Activated CD4-positive, alpha-beta T cell treated with anti-CD3 and anti-CD28 coated beads, Interleukin-10, Interleukin-2, amounts not matched to agents 100 ng/mL and 50 ng/mL, durations not matched to agents 16 hours and 8 hours (primary cell): ENCODE measurements around the gene DLG2.
"Not testable (repeated sequence)": the region's sequence is repeated elsewhere in the genome, so short reads cannot be mapped to it uniquely, and the experiment has no call there.

Experiments
- DNase-seq: peaks from one replicate; pipeline ENCODE4 v3.0.0-alpha.2; 2020

The DLG2 gene

DNA sequence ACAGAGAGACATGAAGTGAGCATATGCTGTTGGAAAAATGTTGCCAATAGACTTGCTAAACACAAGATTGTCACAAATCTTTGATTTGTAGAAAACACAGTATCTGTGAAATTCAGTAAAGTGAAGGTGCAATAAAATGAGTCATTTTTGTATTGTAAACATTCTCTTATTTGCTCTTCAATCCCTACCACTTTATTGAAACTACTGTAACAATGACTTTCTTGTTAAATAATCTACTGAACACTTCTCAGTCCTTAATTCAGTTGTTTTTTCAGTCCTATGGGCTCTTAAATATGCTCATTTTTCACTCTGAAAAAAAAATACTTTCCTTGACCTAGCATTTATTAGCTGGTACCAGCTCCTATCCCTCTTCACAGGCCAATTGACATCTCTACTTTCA is 531.9 kb downstream of the DLG2 start:
- no peak for DNase-seq

DNA sequence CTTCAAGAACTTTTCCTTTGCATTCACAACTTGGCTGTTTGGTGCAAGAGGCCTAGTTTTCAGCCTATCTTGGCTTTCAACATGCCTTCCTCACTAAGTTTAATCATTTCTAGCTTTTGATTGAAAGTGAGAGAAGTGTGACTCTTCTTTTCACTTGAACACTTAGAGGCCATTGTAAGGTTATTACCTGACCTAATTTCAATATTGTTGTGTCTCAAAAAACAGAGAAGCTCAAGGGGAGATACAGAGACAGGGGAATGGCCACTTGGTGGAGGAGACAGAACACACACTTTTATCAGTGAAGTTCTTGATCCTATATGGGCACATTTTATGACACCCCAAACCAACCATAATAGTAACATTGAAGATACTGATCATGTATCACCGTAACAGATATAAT is 532.3 kb downstream of the DLG2 start:
- no peak for DNase-seq

- no peak for DNase-seq
Measured at GRCh38 chr11:85089654-85090053, 537.5 kb downstream of the DLG2 start.

GRCh38 chr11:85088286-85088685 is 538.9 kb downstream of the DLG2 start:
- DNase-seq, result no peak

DNA sequence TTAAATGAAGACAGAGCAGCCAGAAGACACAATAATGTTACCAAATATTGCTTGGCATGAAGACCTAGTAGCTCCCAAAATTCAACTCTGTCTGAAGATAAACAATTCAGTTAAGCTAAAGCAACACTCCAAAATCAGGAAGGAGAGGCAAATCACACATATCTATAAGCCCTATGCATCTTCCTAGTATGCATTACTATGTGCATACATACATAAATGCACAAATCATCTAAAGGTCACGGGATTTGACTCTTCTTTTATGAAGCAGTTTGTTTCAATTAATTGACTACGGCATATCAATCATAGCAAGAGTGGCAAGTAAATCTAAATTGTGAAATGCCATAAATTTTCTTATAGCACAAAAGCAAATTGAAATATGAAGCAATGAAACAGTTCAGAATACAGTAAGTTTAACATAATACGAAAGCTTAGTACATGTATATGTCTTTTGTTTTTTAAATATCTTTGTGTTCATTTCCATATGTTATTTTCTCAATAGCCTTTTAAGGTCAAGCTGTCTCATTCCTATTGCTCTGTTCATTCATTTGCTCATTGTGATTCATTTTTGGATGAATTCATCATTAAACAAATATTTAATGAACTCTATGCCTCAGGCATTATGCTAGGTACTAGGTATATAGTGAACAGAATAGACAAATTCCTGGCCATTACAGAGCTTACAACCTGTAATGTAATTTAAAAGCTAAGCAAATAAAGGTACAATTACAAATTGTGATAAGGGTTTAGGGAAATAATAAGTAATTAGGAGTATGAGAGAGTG is 540.5 kb downstream of the DLG2 start:
- no peak for DNase-seq

GRCh38 chr11:85076535-85077330 is 550.4 kb downstream of the DLG2 start:
- no peak for DNase-seq

DNA sequence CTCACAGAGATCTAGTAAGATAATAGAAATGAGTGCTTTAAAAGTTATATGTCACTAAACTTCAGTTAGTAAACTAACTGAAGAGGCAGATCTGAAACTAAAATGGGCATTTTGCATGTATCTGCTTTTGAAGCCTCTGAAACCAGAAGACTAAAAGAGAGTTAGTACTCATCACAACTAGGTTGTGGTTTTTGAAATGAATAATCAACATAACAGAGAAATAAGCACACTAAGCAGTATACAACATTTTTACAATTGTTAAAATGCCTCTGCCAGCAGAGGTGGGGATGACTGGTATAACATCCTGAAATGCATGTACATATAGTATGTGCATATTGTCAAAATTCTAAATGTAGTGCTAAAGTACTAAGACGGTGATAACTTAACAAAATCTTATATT is 564.5 kb downstream of the DLG2 start:
- peak; percentile 40 for DNase-seq

DNA sequence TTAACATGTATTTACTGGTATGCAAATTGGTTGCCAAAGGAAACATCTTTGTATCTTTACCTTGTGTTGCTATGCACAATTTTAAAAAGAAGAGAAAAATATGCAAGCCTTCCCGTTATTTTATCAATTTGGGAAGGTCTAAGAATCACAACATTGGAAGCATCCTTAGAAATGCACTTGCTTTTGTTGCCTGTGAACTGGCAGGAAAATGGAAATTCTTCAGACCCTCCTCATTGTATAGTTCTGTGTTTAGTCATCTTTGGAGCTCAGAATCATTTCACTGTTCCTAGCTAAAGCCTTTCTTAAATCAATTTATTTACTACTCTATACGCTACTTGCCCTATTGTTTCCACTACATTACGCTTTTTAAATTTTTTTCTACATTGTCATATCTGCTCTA is 574.5 kb downstream of the DLG2 start:
- DNase-seq, result no peak

DNA sequence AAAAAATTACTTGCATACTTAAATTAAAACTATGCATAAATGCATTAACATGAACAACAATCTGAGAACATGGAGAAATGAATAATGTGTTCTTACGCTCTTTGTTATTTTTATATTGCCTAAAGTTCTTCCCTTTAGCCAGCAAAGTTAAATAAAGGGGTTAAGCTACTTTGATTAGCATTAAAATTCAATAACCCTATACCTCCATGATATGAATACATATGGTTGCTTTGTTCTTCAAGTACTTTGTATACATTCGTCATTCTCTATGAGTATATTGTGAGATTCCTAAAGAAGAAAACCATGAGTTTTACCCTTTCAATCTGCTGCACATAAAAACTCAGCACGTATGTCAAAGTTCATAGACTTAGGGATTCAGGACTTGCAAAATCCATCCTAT is 578.3 kb downstream of the DLG2 start:
- DNase-seq, result no peak

GRCh38 chr11:85045716-85046115 is 581.4 kb downstream of the DLG2 start:
- no peak for DNase-seq

DNA sequence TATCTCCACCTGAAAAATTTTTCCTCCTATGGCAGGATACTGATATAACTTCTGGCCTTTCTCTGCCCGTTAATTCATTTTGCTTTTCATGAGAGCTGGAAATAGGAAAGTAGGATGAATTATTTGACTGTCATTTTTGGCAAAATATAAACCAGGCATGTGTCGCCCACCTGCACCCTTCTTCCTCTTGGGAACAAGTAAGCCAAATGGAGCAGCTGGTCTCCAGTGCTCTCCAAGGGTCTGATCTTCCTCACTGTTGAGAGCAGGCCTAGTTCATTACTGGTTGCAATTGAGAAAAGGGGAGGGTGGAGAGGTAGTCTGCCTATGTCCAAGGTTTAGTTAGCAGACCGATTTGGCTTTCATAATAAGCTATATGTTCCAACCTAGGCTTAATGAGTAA is 582.2 kb downstream of the DLG2 start:
- no peak for DNase-seq

GRCh38 chr11:85042361-85042760 is 584.8 kb downstream of the DLG2 start:
- DNase-seq, result no peak

GRCh38 chr11:85040166-85040565 is 587.0 kb downstream of the DLG2 start:
- no peak for DNase-seq

DNA sequence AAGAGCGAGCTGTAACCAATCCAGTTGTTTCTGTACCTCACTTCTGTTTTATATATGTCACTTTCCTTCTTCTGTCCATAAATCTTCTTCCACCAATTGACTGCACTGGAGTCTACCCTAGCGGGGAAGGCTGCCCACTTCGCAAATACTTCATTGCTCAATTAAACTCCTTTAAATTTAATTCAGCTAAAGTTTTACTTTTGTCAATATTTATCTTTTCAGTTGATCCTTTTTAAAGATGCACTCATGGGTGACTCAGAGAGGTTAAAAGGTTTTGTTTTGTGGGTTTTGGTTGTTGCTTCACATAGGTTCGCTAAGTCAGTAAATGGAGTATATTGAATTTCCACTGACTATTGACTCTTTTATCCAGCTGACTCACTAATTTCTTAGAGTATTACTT is 597.2 kb downstream of the DLG2 start:
- no peak for DNase-seq

DNA sequence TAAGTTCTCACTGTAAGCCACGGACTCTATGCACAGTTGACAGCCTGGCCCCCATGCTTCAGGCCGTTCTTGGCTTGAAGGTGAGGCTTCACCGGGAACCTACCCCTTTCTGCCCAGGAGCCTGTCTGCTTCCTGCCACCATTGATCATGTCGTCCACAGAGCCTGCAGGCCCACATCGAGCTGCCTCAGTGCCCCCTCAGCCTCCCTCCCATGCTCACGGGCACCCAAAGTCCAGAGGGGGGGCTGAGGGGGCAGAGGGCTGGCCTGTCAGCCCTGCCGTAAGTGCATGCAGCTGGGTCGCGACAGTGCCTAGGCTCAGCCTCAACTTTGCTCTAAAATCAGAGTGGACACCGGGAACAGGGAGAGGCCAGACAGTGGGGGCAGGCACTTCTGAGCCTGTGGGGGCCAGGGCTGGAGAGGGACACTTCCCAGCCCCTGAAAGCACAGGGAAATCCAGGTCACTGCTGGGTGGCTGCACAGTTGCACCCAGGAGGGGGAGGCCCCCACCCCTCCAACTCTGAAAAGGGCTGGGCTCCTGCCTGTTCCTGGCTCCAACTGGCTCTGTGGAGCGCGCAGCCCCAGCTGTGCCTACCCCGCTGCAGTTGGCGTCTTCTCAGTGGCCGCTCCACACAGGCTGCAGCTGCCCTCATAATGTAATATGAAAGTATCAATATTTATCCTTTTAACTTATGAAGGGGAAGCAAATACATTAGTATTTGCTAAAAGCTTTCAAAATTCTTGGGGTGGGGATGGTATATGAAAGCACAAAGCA is 598.6 kb downstream of the DLG2 start:
- DNase-seq, result no peak

DNA sequence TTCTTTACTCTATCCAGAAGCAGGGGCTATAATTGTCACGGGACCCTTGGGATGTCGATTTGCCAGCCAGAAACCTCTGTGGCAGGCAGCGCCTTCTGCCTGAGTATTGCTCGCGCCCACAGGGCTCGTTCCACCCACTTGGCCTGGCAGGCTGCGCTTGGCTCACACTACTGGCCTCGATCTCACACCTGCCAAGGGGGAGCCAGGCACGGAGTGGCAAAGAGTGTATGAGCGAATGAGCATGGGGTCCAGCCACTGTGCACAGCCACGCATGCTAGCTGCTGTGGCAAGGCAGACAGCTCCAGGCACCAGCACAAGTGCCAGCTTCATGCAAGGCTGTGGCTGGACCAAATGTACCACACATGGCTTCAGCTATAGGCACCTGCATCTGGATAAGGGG is 599.8 kb downstream of the DLG2 start:
- DNase-seq, result no peak

DNA sequence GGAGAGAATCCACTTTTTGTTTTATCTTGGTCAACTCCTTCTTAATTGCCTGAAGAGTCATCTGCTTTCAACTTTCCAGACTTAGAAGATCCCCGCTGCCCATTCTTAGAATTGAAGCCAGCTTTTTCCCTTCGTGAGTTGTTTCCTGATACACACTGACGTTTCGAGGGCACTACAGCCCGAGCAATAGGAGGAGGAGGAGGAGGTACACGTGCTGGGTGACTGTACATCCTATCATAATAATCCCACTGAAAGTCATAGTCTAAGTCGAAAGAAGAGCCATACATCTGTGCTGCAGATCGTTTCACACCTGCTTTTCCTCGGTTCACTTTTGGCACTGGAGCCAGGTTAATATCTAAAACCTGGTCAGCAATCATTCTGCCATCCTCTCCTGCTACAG is 606.1 kb downstream of the DLG2 start:
- no peak for DNase-seq

DNA sequence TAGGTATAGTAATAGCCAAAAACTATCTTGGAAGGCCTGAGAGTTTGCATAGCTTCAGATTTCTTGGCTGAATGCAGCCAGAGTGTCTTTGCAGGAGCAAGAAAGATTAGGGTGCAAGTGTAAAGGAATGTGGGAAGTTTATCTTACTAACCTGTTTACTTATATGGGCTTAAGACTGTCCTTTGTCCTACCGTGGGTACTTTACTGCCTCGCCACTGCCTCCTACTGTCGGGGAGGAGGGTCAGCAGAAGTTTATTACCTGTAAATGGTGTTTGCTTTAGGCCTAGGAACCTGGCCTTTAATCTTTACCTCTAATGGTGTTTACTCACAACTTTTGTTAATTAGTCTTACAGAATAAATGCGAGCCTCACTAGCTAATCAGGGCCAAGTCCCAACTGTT is 633.8 kb downstream of the DLG2 start:
- no peak for DNase-seq

- DNase-seq, result no peak
Measured at GRCh38 chr11:84990141-84990540, 637.0 kb downstream of the DLG2 start.

GRCh38 chr11:84987686-84988187 is 639.4 kb downstream of the DLG2 start:
- DNase-seq, result not testable (repeated sequence)

- DNase-seq, result no peak
Measured at GRCh38 chr11:84981301-84981700, 645.8 kb downstream of the DLG2 start.

- DNase-seq, result no peak
Measured at GRCh38 chr11:84969103-84969502, 658.0 kb downstream of the DLG2 start.

GRCh38 chr11:84965484-84965883 is 661.7 kb downstream of the DLG2 start:
- DNase-seq, result no peak

- DNase-seq, result no peak
Measured at GRCh38 chr11:84963240-84963639, 663.9 kb downstream of the DLG2 start.
